GM12878 (cell line): Measurements from ENCODE around the gene POLR1A. TPM values are rescaled to one million over a fixed set of nuclear protein-coding genes. Genes with fewer than 3 reads are reported as not detected.
A peak's percentile ranks its signal among the peaks of the same experiment; 100 is the strongest.

ENCODE experiments used
- ATAC-seq: fragments of 200-7000 bp; cut with Tn5 transposase; 3 replicates; pipeline ENCODE4 v1.9.1; 2020; ENCODE audit warnings: mild to moderate bottlenecking, moderate library complexity
- BruUV-seq: library from RNA; stranded (reverse); fragments of 400-500 nt; replicated peaks from 2 replicates; lab custom pipeline; 2021; lab: Mats Ljungman, UMichigan
- CTCF ChIA-PET: fragments of 300-600 bp; sonication (Branson Sonifier 250); formaldehyde crosslinking; extraction: SDS; loops from one replicate; lab custom pipeline; 2021; ENCODE audit warnings: inconsistent platforms; lab: Yijun Ruan, JAX
- POLR2A ChIA-PET: fragments of 350-600 bp; formaldehyde crosslinking; extraction: SDS; loops from one replicate; lab custom pipeline; 2021; ENCODE audit warnings: inconsistent platforms; lab: Charles Lee
- RAD21 ChIA-PET: fragments of 300-600 bp; sonication (Branson Sonifier 250); formaldehyde crosslinking; loops from one replicate; lab custom pipeline; 2023; ENCODE audit warnings: antibody characterized with exemption; ENCODE audit not compliant: unreplicated experiment; lab: Charles Lee
- SMC1A ChIA-PET: fragments of 300-600 bp; sonication (Branson Sonifier 250); formaldehyde crosslinking; loops from one replicate; lab custom pipeline; 2023; ENCODE audit not compliant: unreplicated experiment, uncharacterized antibody; lab: Charles Lee
- DNase-seq: peaks from one replicate; pipeline ENCODE4 v3.0.0-alpha.2; 2011; ENCODE audit warnings: low read depth, low spot score
- FAIRE-seq: peaks from 3 replicates; lab custom pipeline; 2011; peaks lifted over from hg19 to GRCh38; lab: Jason Lieb, UNC
- H2AFZ ChIP-seq: 2 replicates; pipeline ENCODE4 v1.6.0; 2011; ENCODE audit warnings: low read depth, low read length, control low read depth; ENCODE audit not compliant: control insufficient read depth
- H3K27ac ChIP-seq: 2 replicates; pipeline ENCODE4 v1.5.1; 2011; ENCODE audit warnings: control low read depth; ENCODE audit not compliant: control insufficient read depth, insufficient read depth
- H3K27me3 ChIP-seq, 2 experiments: replicated peaks in 1 of 2; 2 replicates each; pipeline versions ENCODE4 v1.6.0 to v1.6.1; 2011; ENCODE audit warnings: low read length in 1 of 2; ENCODE audit not compliant: control insufficient read depth in 2 of 2, insufficient read depth in 2 of 2
- H3K36me3 ChIP-seq, 2 experiments: 2 replicates each; pipeline ENCODE4 v1.5.1; 2011; ENCODE audit warnings: low read length in 1 of 2; ENCODE audit not compliant: control insufficient read depth in 2 of 2, insufficient read depth in 2 of 2
- H3K4me1 ChIP-seq: 2 replicates; pipeline ENCODE4 v1.6.1; 2011; ENCODE audit warnings: mild to moderate bottlenecking, low read length, moderate library complexity, mixed read lengths; ENCODE audit not compliant: control insufficient read depth, insufficient read depth
- H3K4me2 ChIP-seq: 2 replicates; pipeline ENCODE4 v1.6.0; 2011; ENCODE audit warnings: control low read depth; ENCODE audit not compliant: control insufficient read depth, insufficient read depth
- H3K4me3 ChIP-seq: fragments of 200-600 bp; sonication (generic); 2 replicates; pipeline ENCODE4 v1.5.1; 2016
- H3K79me2 ChIP-seq: 2 replicates; pipeline ENCODE4 v1.6.0; 2011; ENCODE audit warnings: low read length; ENCODE audit not compliant: control insufficient read depth, insufficient read depth
- H3K9ac ChIP-seq: 2 replicates; pipeline ENCODE4 v1.8.0; 2011; ENCODE audit warnings: low read length, control low read depth, mixed read lengths; ENCODE audit not compliant: control insufficient read depth, insufficient read depth
- H3K9me3 ChIP-seq: replicated peaks from 3 replicates; pipeline ENCODE4 v1.5.1; 2011; ENCODE audit warnings: mild to moderate bottlenecking, low read length; ENCODE audit not compliant: control insufficient read depth, insufficient read depth
- H4K20me1 ChIP-seq: 2 replicates; pipeline ENCODE4 v1.6.0; 2011; ENCODE audit not compliant: control insufficient read depth, insufficient read depth
- DPF2 ChIP-seq: fragments of 450-650 bp; IDR thresholded peaks from 2 replicates; pipeline ENCODE4 v1.6.1; 2017; ENCODE audit warnings: mild to moderate bottlenecking
- PAX5 ChIP-seq: IDR thresholded peaks from 2 replicates; pipeline ENCODE4 v1.6.1; 2011; ENCODE audit warnings: low read depth, low read length, borderline replicate concordance
- RAD21 ChIP-seq: IDR thresholded peaks from 2 replicates; pipeline ENCODE4 v1.6.1; 2011; ENCODE audit warnings: mild to moderate bottlenecking, low read depth, low read length, moderate library complexity; ENCODE audit not compliant: insufficient read depth
- SIX5 ChIP-seq: IDR thresholded peaks from 2 replicates; pipeline ENCODE4 v1.6.1; 2011; ENCODE audit warnings: mild to moderate bottlenecking, low read depth, low read length, moderate library complexity; ENCODE audit not compliant: severe bottlenecking
- ZZZ3 ChIP-seq: IDR thresholded peaks from 2 replicates; pipeline ENCODE4 v1.6.1; 2011; ENCODE audit warnings: low read depth; ENCODE audit not compliant: control insufficient read depth, insufficient read length
- WGBS: methylation state at CpG from one replicate; pipeline ENCODE4 v1.1.6; 2016; ENCODE audit warnings: low lambda C conversion rate; ENCODE audit not compliant: insufficient replicate concordance, insufficient coverage; ENCODE audit errors: missing lambda C conversion rate; 5-methylcytosine and 5-hydroxymethylcytosine counted together
- in situ Hi-C: fragments of 300-500 bp; cut with MboI; formaldehyde crosslinking; loops from 9 replicates; pipeline ENCODE4 v1.14.3; 2018; ENCODE audit warnings: mixed read lengths
- intact Hi-C: fragments of 100-400 bp; cut with micrococcal nuclease; formaldehyde crosslinking; loops from one replicate; pipeline ENCODE4 v1.14.2; 2022; ENCODE audit not compliant: unreplicated experiment
- polyA plus RNA-seq, 11 experiments: library from polyadenylated mRNA; depleted of rRNA in 4 of 11; unstranded in 6 of 11; stranded (reverse) in 5 of 11; fragments of >200 nt; fragmentation: Nextera tagmentation in 4 of 11; fragmentation: Illumina TruSeq in 1 of 11; extraction: Ambion mirVana in 4 of 11; extraction: Trizol in 1 of 11; gene quantifications; 1 replicate in 1 of 11; 2 replicates in 10 of 11; pipeline versions ENCODE4 v1.2.1 to v1.2.3, GENCODE V29; 2011 to 2016; ENCODE audit warnings: inconsistent platforms in 2 of 11, missing spikeins in 2 of 11, low read depth in 1 of 11
- total RNA-seq, 4 experiments: library from RNA; depleted of rRNA in 3 of 4; stranded (reverse); fragments of >200 nt in 3 of 4; fragmentation: Illumina TruSeq in 1 of 4; extraction: Trizol in 1 of 4; gene quantifications; 2 replicates each; pipeline versions ENCODE4 v1.2.1 to v1.2.3, GENCODE V29; 2013 to 2021
- TF ChIP-seq, protein P1 (sequence below): IDR thresholded peaks from 2 replicates; pipeline ENCODE4 v1.6.1; 2011; ENCODE audit warnings: borderline replicate concordance, low read depth, mild to moderate bottlenecking, moderate library complexity, low read length; ENCODE audit not compliant: insufficient read depth, poor library complexity, severe bottlenecking
- TF ChIP-seq, protein P2 (sequence below): fragments of 450-650 bp; IDR thresholded peaks from 2 replicates; pipeline ENCODE4 v1.6.1; 2016; ENCODE audit warnings: mild to moderate bottlenecking

The POLR1A gene
- total and polyA plus RNA-seq, 10 of the 15 experiments (the other 5 are each of a cell fraction or from before 2014, with no cell fraction given): 2.1 to 53.9 (median 17.8) TPM

GRCh38 chr2:86019121-86019520 is 86.6 kb downstream of the POLR1A start:
- H4K20me1 ChIP-seq: no peaks in the 10 kb centered on the region
- ChIA-PET POLR2A (interaction anchor here (0.5 to 8.2 kb wide), 4 partner anchors 17 to 131 kb away, joined by 3 to 97 read pairs (median 3); no protein-coding TSS in a partner anchor), CTCF (interaction anchor here (1.5 to 1.7 kb wide), 2 partner anchors 17 to 26 kb away, joined by 6 to 8 read pairs; no protein-coding TSS in a partner anchor), RAD21 (interaction anchor here (0.6 to 8.4 kb wide), 3 partner anchors 17 to 127 kb away, joined by 3 to 132 read pairs (median 9); no protein-coding TSS in a partner anchor), SMC1A (interaction anchor here (0.6 to 7.7 kb wide), 7 partner anchors 17 to 192 kb away, joined by 3 to 106 read pairs (median 9); no protein-coding TSS in a partner anchor)
- FAIRE-seq (no peak), ATAC-seq (no peak), DNase-seq (no peak)
- no peak overlapping the region for H3K4me3 ChIP-seq
- TSS peak; percentile 89 for BruUV-seq
- peaks cover 9% of the 10 kb centered on the region; the same call in 2 of the 3 replicates for H3K9me3 ChIP-seq
- H3K79me2 ChIP-seq: no peaks in the 10 kb centered on the region
- TF ChIP-seq, protein P1, sequence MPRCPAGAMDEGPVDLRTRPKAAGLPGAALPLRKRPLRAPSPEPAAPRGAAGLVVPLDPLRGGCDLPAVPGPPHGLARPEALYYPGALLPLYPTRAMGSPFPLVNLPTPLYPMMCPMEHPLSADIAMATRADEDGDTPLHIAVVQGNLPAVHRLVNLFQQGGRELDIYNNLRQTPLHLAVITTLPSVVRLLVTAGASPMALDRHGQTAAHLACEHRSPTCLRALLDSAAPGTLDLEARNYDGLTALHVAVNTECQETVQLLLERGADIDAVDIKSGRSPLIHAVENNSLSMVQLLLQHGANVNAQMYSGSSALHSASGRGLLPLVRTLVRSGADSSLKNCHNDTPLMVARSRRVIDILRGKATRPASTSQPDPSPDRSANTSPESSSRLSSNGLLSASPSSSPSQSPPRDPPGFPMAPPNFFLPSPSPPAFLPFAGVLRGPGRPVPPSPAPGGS: no peak
- TF ChIP-seq, protein P2, sequence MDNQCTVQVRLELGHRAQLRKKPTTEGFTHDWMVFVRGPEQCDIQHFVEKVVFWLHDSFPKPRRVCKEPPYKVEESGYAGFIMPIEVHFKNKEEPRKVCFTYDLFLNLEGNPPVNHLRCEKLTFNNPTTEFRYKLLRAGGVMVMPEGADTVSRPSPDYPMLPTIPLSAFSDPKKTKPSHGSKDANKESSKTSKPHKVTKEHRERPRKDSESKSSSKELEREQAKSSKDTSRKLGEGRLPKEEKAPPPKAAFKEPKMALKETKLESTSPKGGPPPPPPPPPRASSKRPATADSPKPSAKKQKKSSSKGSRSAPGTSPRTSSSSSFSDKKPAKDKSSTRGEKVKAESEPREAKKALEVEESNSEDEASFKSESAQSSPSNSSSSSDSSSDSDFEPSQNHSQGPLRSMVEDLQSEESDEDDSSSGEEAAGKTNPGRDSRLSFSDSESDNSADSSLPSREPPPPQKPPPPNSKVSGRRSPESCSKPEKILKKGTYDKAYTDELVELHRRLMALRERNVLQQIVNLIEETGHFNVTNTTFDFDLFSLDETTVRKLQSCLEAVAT: no peak
- no peak for TF ChIP-seq PAX5
- TF ChIP-seq ZZZ3: no peak
- TF ChIP-seq RAD21: no peak
- TF ChIP-seq SIX5: no peak
- no peak for TF ChIP-seq DPF2
- no peaks in the 10 kb centered on the region; a peak in 1 of 4 replicates for H3K36me3 ChIP-seq
- intact Hi-C loops (loop anchor here (5.0 kb wide), 1 partner anchor 132 kb away; the partner anchor contains the start of gene ST3GAL5), in situ Hi-C loops (no loop called here)
- no peak overlapping the region for H3K4me2 ChIP-seq
- no peak overlapping the region for H3K27ac ChIP-seq
- H3K4me1 ChIP-seq: peaks cover 20% of the 10 kb centered on the region
- no peak overlapping the region for H3K9ac ChIP-seq
- H3K27me3 ChIP-seq: no peaks in the 10 kb centered on the region
- H2AFZ ChIP-seq: no peak overlapping the region
- 75% methylated on average over 5 of the region's 5 CpGs for WGBS
